ENCODE measurements around the gene NBPF1.
"Not testable (repeated sequence)": the region's sequence is repeated elsewhere in the genome, so short reads cannot be mapped to it uniquely, and the experiment has no call there.

The NBPF1 gene

DNA sequence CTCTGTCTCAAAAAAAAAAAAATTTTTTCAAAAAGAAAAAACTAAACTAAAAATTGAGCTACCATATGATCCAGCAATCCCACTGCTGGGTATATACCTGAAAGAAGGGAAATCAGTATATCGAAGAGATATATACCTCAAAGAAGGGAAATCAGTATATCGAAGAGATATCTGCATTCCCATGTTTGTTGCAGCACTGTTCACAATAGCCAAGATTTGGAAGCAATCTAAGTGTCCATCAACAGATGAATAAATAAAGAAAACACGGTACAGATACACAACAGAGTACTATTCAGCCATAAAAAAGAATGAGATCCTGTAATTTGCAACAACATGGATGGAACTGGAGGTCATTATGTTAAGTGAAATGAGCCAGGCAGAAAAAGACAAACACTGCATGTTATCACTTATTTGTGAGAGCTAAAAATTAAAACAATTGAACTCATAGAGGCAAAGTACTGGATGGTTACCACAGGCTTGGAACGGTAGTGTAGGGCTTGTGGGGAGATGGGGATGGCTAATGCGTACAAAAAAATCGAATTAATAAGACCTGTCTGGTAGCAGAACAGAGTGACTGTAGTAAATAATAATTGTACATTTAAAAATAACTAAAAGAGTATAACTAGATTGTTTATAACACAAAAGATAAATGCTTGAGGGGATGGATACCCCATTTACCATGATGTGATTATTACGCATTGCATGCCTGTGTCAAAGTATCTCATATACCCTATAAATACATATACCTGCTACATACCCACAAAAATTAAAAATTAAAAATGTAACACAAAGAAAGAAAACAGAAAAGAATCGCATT is 28.0 kb upstream of the NBPF1 start:
- not testable (repeated sequence) for DNase-seq

DNA sequence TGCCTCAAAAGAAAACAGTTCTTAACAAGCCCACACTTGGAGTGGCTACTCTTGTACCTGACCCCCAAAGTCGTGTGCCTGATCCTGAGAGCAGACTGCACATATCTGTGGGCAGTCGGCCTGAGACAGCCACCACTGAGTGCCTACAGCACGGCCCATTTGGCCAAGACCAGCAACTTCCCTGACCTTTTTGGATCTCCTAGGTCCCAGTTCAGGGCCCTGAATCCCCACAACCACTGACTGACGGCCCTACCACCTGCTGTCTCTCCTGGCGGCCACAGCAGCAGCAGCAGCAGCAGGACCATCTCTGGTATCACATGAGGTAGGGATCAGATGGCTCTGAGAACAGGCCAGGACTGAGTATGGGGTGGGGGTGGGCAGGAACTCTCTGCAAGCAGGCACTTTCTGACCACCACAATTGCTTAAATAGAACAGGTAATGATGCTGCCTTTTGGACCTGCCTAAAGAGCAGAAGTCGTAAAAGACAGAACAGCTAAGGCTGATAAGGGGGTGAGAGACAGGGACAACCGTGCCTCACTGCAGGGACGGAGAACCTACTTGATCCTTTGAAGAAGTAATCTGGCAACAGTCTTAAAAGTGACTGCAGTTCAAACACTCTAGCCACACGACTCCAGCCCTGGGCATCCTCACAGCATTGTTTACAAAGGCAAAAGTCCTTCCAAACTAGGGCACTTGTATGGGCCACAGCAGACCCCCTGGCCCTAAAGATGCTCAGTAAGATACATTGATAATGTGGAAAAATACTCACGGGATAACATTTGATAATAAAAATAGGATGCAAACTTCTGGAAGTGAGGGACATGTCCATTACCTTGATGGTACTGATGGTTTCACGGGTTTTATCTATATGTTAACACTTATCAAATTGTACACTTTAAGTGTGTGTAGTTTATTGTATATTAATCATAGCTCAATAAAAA is 26.0 kb upstream of the NBPF1 start:
- DNase-seq: not testable (repeated sequence)

DNA sequence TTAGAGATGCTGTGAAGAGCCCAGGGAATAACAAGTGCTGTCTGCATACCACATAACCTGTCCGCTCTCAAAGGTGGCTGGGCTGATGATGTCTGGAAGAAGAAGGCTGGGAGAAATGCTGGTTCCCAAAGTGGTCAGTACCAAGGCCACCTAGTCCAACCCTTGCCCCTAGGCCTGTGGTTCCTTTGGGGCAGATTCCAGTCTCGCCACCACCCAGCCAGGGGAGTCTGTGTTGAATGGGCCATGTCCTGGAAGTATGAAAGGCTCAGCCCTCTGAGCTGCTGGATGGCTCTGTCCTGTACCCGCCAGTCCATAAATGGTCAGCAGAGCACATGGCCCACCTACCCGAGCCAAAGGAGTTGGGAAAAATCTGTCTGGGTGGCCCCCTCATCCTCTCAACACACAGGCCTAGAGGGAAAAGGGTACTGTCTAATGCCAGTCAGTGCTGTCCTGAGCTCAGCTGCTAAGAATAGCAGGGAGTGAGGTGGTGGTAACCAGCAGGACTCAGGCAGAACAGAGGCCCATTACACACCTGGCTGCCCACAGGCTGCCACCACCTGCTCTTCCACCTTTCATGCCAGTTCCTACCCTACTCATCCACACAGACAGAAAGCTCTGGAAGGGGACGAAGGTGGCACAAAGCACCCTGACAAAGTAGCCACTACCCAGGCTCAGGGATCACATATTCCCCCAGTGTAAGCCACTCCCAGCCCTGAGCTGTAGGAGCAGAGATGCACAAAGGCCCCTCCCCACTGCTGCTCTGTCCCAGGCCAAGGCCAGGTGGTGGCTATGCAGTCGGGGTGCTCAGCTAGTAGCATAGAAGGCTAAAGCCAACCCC is 24.8 kb upstream of the NBPF1 start:
- not testable (repeated sequence) for DNase-seq

DNA sequence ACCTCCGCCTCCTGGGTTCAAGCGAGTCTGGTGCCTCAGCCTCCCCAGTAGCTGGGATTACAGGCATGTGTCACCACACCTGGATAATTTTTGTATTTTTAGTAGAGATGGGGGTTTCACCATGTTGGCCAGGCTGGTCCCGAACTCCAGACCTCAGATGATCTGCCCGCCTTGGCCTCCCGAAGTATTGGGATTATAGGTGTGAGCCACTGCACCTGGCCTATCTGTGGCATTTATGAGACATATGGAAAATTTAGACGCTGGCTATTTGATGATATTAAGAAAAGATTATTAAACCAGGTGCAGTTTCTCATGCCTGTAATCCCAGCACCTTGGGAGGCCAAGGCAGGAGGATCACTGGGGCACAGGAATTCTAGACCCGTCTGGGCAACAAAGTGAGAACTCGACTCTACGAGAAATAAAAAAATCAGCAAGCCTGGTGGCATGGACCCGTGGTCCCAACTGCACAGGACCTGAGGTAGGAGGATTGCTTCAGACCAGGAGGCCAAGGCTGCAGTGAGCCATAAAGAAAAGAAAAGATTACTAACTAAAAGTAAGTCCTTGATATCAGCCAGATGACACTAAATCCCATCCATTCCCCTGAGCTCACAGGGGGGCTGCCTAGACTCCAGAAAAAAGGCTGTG is 23.3 kb upstream of the NBPF1 start:
- DNase-seq: not testable (repeated sequence)

DNA sequence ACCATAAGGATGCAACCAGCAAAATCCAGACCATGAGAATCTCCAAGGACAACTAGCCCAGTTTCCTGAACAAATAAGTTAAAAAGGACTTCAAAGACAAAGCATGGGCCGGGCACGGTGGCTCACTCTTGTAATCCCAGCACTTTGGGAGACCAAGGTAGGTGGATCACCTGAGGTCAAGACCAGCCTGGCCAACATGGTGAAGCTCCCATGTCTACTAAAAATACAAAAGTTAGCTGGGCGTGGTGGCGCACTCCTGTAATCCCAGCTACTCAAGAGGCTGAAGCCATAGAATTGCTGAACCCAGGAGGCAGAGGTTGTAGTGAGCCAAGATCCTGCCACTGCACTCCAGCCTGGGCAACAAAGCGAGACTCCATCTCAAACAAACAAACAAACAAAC is 22.6 kb upstream of the NBPF1 start:
- not testable (repeated sequence) for DNase-seq

DNA sequence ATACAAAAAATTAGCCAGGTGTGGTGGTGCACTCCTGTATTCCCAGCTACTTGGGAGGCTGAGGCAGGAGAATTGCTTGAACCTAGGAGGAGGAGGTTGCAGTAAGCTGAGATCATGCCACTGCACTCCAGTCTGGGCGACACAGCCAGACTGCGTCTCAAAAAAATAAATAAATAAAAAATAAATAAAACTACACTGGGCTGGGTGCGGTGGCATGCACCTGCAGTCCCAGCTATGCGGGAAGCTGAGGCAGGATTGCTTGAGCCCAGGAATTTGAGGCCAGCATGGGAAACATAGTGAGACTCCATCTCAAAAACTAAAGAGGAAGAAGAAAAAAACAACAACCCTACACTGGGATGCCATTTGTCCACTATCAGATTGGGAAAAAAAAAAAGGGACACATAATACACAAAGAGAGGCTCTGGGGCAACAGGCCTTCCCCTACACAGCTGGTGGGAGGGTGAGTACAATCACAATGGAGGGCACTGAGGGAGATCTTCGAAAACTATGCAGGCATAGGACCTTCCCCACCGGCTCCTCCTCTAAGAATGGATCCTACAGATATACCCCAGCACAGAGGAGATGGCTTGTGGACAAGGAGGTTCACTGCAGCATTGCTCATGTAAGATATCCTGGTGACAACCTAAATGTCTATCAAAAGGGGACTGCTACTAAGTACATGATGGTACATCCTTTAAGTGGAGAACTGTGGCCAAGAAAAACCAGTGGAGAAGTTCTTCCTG is 20.3 kb upstream of the NBPF1 start:
- DNase-seq: not testable (repeated sequence)

DNA sequence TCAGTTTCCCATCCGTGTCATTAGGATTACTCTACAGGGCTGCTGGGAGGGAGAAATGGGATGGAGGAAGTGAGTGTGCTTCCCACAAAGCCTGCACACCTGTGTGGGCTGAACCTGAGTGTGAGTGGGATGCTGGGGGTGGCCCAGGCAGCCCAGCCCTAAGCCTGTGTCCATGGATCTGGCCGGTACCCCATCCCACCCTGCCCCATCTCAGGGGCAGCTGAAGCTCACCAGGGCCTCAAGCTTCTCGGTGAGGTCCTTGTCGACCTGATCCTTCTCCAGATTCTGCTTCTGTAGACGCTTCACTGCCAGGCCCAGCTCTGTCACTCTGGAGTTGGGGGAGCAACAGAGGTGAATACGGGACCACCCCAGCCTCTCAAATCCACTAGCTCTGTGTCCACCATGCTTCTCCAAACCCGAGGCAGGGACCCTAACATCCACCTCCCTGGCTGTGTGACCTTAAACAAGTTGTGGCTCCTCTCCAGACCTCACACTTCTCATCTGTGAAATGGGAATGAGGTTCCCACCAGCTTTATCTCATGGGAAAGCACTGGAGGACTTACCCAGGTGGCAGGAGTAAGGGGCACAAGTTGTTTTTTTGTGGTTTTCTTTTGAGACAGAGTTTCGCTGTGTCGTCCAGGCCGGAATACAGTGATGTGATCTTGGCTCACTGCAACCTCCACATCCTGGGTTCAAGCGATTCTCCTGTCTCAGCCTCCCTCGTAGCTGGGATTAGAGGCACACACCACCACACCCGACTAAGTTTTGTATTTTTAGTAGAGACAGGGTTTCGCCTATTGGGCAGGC is 18.9 kb upstream of the NBPF1 start:
- not testable (repeated sequence) for DNase-seq

DNA sequence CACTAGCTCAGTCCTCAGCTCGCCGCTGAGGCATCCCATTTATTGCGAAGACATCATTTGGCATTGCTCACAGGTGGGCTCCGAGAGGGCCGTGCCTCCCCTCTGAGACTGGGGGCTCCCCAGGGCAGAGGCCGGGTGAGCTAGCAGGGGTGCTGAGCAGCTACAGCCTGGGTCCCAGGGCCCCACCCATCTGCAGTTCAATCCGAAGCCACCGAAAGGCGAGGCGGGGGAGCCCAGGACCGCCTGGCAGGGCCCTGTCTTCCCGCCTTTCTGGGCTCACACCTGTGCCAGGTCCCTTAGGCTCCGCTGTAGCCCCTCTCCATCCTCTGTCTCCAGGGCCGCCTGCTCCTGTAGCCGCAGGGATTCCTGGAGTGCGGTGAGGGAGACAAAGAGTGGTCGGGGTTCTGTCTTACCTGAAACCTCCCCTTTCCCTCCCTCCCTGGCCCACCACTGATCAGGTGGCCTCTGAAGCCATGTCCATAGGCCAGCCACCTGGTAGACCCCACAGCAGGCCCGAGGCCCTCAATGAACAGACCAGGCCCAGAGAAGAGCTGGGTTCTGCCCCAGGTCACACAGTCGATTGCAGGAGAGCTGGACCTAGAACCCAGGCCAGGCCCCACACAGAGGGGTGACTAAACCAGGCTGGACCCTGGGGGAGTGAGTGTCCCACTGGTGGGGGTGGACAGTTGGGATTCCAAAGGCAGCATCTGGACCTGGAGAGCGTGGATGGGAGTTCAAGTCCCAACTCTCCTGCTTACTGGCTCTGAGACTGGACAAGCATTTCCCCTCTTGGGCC is 18.1 kb upstream of the NBPF1 start:
- DNase-seq: no peak

DNA sequence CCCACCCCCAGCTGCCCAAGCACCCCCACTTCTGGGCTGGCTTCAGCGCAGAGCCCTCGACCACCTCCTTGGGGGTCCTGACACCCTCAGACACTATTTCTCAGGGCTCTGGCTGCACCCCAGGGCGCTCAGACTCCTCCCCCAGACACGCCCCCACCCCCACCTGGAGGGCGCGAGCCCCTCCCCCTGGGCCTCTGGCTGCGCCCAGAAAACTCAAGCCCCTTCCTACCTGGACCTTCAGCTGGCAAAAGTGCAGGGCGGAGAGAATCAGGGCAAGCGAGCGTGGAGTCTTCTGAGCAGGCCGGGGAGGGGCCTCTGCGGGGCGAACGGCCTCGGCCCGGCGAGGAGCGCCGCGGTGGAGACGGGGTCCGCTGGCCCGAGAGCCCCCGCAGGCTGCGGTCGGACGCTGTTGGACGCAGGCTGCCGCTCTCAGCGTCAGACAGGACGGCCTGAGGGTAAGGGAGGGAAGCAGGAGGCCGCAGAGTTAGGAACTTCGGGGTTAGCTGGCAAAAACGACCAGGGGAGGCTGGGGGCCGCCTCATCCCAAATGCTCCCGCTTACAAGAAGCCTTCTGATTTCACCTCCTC is 17.4 kb upstream of the NBPF1 start:
- DNase-seq: no peak

DNA sequence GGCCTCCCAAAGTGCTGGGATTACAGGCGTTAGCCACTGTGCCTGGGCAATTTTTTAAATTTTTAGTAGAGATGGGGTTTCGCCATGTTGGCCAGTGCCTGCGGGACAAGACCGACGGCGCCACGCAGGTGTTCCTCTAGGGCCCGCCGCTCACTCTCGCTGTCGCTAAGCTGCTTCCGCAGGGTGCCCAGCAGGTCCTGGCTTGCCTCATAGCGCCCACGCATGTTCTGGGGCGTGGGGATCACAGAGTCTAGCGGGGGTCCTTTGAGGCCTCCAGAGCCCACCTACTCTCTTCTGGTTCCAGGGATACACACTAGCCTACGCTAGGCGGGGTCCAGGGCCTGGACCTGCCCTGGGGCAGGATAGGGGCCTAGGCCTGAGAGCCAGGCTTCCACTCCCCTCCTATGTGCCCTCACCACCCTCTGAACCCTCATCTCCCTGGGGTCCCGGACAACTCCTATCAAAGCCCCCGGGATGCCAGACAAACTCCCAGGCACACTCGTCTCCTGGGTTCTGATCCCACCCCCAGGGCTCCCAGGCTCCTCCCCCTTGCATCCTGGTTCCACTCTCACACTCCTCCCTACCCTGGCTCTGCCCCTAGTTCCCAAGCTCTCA is 16.7 kb upstream of the NBPF1 start:
- DNase-seq: not testable (repeated sequence)

DNA sequence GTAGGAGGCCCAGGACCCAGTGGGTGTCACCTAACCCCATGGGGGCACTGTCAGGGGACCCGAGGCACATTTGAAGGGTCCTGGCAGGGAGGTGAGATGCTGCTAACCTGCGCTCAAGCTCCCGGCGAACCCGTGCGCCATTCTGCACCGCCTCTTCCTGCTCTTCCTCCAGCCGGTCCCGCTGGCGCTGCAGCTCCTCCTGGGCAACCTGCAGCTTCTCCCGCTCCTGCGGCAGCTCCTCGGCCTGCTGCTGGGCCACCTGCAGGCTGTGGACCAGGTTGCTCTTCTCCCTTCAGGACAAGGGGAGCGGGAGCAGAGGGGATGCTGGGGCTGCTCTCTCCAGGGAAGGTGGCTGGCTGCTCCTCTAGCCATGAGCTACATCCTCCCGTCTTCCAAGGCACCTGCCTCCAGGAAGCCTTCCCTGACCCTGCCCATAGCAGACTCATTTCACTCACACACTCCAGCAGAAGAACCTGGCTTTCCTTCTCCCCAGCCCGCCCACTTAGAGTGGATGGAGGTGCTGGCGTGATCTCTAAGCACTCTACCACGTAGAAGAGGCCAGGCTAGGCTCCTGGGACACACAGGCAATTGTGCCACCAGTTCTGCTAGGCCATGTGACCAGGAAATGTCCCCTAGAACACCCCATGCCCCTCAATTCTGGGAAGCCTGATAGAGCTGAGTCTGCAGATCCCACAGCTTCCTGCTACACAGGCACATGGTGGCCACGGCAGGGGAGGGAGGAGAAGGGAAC is 15.2 kb upstream of the NBPF1 start:
- no peak for DNase-seq

DNA sequence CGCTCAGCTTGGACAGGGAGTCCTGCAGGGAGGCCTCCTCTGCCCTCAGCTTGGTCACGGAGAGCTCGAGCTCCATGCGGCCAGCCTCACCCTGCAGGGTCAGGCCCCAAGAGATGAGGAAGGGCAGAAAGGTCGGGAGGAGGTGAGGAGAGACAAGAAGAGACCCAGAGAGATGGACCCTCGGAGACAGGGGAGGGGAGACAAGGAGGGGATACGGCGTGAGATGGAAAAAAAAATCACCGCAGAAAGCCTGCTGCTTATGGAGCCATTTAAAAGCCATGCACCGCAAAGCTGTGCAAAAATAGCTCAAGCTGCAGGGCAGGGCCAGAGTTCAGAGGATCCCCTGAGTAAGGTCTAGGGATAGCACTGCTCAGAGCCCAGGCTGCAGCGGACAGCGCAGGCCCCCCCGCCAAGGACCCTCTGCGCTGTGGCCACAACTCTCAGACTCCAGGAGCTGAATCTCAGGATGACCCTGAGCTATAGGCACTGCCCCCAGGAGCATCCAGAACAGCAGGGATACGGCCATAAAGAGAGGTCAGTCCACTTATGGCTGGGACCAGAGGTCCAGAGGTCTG is 13.1 kb upstream of the NBPF1 start:
- not testable (repeated sequence) for DNase-seq

DNA sequence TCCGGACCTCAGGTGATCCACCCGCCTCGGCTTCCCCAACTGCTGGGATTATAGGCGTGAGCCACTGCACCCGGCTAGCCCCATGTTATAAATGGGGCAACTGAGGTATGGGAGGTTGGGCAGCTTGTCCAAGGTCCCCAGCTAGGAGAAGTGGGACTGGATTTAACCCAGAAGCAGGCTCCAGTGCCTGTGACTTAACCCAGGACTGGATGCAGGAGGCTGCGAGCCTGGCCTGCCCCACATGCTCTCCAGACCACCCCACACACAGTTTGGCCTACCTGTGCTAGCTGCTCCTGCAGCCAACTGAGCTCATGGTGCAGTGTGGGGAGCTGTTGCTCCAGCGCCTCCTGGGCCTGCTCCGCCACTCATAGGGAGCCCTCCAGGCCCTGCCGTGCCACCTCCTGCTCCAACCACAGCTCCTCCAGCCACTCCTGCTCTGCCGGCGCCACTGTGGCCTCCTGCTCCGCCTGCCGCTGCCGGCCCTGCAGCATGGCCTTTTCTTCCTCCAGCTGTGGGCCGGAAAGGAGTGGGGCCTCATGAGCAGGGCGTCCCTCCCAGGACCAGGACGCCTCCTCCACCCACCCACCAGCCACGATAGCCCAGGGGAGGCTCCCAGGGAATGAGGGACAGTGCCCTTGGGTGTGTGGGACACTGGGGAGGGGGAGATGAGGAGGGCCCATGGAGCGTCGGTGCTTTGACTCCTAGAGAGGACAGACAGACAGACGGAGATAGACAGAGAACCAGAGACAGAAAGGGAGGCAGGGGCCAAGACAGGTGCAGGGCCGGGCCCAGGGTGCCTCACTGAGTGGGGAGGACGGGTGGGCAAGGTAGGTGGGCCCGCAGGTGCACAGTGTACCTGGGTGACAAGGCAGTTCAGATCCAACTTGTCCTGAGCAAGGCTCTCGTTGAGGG is 12.4 kb upstream of the NBPF1 start:
- DNase-seq: no peak

DNA sequence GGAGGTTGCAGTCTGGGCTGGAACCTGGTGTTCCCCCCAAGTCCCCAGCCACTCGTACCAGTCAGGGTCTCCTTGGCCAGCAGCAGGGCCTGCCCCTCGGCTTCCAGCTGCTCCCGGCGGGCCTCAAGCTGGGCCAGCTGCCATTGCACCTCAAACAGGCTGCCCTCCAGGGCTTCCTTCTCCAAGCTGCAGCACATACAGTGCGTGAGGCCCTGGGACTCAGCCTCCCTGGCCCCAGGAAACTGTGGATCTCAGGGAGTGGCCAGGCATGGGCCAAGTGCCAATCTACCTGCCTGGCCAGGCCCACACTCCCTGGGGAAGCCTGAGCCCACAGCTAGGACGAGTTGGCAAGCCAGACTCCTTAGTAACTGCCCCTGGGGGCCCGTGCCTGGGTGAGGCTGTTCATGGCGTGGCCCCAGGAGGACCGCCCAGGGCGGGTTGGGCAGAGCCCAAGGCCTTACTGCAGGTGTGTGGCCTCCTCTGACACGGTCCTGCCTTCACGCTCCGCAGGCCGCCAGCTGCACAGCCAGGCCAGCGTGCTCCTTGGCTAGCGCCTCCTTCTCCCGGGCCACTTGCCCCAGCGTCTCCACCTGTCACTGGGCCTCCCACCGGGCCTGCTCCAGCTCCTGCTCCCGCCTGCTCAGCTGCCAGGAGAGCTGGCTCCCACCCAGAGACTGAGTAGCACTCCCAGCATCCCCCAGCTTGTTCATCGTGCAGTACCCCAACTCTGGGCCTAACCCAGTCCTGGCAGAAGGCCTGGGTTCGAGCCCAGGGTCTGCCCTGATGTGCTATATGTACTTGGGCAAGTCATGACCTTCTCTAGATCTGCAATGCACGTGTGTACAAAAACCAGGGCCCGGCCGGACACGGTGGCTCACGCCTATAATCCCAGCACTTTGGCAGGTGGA is 10.7 kb upstream of the NBPF1 start:
- not testable (repeated sequence) for DNase-seq

DNA sequence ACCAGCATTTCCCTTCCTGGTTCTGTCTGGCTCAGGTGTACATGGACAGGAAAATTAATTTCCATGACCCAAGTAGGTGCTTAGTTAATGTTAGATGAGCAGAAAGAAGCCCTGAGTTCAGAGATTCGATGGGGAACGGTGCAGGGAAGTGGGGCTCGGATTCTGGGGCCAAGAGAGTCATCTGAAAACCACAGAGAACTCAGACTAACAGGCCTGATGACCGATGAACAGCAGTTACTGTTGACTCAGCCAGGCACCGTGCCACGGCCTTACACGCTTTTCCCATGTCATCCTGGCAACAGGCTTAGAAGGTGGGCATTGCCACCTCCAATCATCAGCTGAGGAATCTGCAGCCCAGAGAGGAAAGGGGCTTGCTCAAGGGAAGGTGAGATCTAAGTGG is 10.0 kb upstream of the NBPF1 start:
- peak; percentile 44 for DNase-seq

Data from fibroblast of skin of abdomen (primary cell).